ENCODE results near the gene ITGB4. TPM values are rescaled to one million over a fixed set of nuclear protein-coding genes. Genes with fewer than 3 reads are reported as not detected.

ITGB4 gene
- total and polyA plus RNA-seq, 2 experiments from 2014 or later: 6.1 to 9.7 TPM

GRCh38 chr17:75697651-75698291 lies 23.5 kb upstream of the ITGB4 start (continued):
- no peak for TF ChIP-seq CTCF (conservative IDR thresholded peaks at IDR 0.05; ENCODE audit: low read depth in 2 of 2)
- TF ChIP-seq EZH2 (IDR thresholded peaks at IDR 0.05; ENCODE audit: low read depth, unreplicated experiment): no peak
- no peak for TF ChIP-seq NANOG (IDR thresholded peaks at IDR 0.05; ENCODE audit: borderline replicate concordance)
- TF ChIP-seq, protein P1, sequence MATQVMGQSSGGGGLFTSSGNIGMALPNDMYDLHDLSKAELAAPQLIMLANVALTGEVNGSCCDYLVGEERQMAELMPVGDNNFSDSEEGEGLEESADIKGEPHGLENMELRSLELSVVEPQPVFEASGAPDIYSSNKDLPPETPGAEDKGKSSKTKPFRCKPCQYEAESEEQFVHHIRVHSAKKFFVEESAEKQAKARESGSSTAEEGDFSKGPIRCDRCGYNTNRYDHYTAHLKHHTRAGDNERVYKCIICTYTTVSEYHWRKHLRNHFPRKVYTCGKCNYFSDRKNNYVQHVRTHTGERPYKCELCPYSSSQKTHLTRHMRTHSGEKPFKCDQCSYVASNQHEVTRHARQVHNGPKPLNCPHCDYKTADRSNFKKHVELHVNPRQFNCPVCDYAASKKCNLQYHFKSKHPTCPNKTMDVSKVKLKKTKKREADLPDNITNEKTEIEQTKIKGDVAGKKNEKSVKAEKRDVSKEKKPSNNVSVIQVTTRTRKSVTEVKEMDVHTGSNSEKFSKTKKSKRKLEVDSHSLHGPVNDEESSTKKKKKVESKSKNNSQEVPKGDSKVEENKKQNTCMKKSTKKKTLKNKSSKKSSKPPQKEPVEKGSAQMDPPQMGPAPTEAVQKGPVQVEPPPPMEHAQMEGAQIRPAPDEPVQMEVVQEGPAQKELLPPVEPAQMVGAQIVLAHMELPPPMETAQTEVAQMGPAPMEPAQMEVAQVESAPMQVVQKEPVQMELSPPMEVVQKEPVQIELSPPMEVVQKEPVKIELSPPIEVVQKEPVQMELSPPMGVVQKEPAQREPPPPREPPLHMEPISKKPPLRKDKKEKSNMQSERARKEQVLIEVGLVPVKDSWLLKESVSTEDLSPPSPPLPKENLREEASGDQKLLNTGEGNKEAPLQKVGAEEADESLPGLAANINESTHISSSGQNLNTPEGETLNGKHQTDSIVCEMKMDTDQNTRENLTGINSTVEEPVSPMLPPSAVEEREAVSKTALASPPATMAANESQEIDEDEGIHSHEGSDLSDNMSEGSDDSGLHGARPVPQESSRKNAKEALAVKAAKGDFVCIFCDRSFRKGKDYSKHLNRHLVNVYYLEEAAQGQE (IDR thresholded peaks at IDR 0.05; ENCODE audit: unreplicated experiment): no peak

DNA sequence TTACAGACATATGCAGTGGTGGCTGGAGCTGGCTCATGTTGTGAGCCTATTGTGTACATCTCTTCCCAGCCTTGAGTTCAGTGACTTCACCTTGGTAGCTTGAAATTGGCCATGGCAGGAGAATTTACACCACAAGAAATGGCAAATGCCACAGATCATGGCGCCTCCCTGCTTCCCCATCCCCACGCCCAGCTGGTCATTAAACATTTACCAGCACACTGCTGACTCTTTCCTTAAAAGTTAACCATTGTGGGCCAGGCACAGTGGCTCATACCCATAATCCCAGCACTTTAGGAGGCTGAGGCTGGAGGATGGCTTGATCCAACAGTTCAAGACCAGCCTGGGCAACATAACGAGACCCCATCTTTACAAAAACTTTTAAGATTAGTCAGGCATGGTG lies 22.6 kb upstream of the ITGB4 start:
- peaks cover 10% of the 10 kb centered on the region for H3K27me3 Mint-ChIP-seq (ENCODE audit: insufficient read depth, low read depth, poor library complexity)
- Histone ChIP-seq H3K36me3 (ENCODE audit: insufficient read depth) (peaks cover 19% of the 10 kb centered on the region), H3F3A (replicated peaks; ENCODE audit: low read depth) (no peaks in the 10 kb centered on the region), H3K4me1 (ENCODE audit: insufficient read depth) (no peaks in the 10 kb centered on the region), H3K4me3 (no peak overlapping the region), H3K27ac (ENCODE audit: low read depth) (no peak overlapping the region), H4K20me1 (replicated peaks; ENCODE audit: insufficient read depth) (peaks cover 7% of the 10 kb centered on the region), H3K4me2 (no peak overlapping the region), H3K27me3 (ENCODE audit: insufficient read depth) (no peaks in the 10 kb centered on the region), H3K79me2 (replicated peaks; ENCODE audit: insufficient read depth) (no peaks in the 10 kb centered on the region), H2AFZ (no peak overlapping the region), H3K9me2 (ENCODE audit: insufficient read depth) (no peaks in the 10 kb centered on the region)
- H3K4me3 Mint-ChIP-seq: no peak overlapping the region
- peaks cover 54% of the 10 kb centered on the region for H3K36me3 Mint-ChIP-seq (ENCODE audit: low read depth)
- H3K4me1 Mint-ChIP-seq: peaks cover 8% of the 10 kb centered on the region
- H3K27ac Mint-ChIP-seq: no peak overlapping the region
- TF ChIP-seq, protein P1 (IDR thresholded peaks at IDR 0.05; ENCODE audit: unreplicated experiment): no peak
- no peak for TF ChIP-seq ZNF114 (CRISPR knock-in tag; IDR thresholded peaks at IDR 0.05)
- DNase-seq (ENCODE audit: low spot score) (no peak), ATAC-seq (no peak)
- H3K9me3 Mint-ChIP-seq: no peaks in the 10 kb centered on the region

Data from GM23338 (cell line).